ENCODE data around the gene SSBP4.
"Not testable (repeated sequence)": the region's sequence is repeated elsewhere in the genome, so short reads cannot be mapped to it uniquely, and the experiment has no call there.

DNA sequence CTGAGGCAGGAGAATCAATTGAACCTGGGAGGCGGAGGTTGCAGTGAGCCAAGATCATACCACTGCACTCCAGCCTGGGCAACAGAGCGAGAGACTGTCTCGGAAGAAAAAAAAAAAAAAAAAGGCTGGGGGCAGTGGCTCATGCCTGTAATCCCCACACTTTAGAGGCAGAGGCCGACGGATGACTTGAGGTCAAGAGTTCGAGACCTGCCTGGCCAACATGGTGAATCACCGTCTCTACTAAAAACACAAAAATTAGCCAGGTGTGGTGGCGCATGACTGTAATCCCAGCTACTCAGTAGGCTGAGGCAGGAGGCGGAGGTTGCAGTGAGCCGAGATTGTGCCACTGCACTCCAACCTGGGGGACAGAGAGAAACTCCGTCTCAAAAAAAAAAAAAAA is 35.6 kb upstream of the SSBP4 start:
- not testable (repeated sequence) for TF ChIP-seq ARNT (IDR thresholded peaks at IDR 0.05); SP1 (IDR thresholded peaks at IDR 0.05); NFRKB (IDR thresholded peaks at IDR 0.05); ZNF384 (IDR thresholded peaks at IDR 0.05); L3MBTL2 (conservative IDR thresholded peaks at IDR 0.05); TARDBP (IDR thresholded peaks at IDR 0.05); CTBP1 (IDR thresholded peaks at IDR 0.05; ENCODE audit: borderline replicate concordance); ELF4 (IDR thresholded peaks at IDR 0.05); FOXK2 (IDR thresholded peaks at IDR 0.05); BHLHE40 (IDR thresholded peaks at IDR 0.05; ENCODE audit: borderline replicate concordance); FOXM1 (IDR thresholded peaks at IDR 0.05; ENCODE audit: borderline replicate concordance)

Data from HEK293T (cell line).